ENCODE data around the gene IRF7. TPM values are rescaled to one million over a fixed set of nuclear protein-coding genes. Genes with fewer than 3 reads are reported as not detected.

IRF7 gene
- polyA plus RNA-seq, 2 of the 4 experiments (the other 2 are of a cell fraction) = 2.0 to 3.1 TPM

- no peak for TF ChIP-seq ELK1 (IDR thresholded peaks at IDR 0.05; ENCODE audit: low read depth, low read length)
These were observed 9.2 kb upstream of the IRF7 start, which contains the start of gene CDHR5 (continued) for GRCh38 chr11:624705-625635.

GRCh38 chr11:623999-624704 lies 8.4 kb upstream of the IRF7 start:
- ATAC-seq = peak; percentile 44 to 53; a peak in 5 of 6 replicates
- CTCF ChIA-PET = interaction anchor here (0.6 to 1.2 kb wide), 3 partner anchors 38 to 99 kb away, joined by 3 to 4 read pairs (median 3); no protein-coding TSS in a partner anchor
- peak overlapping the region in 1 of 2 experiments; percentile 70; a peak in 3 of 6 replicates for H3K27ac ChIP-seq
- H3K4me1 ChIP-seq = peaks cover 26% of the 10 kb centered on the region
- H3K4me3 ChIP-seq = no peak overlapping the region
- FAIRE-seq = no peak
- 85% methylated on average over 19 of the region's 25 CpGs for WGBS (ENCODE audit: missing lambda C conversion rate)
- DNase-seq (ENCODE audit: low read depth in 1 of 2, low spot score in 1 of 2) = peak; percentile 47 to 74
- TF ChIP-seq ZFP36 (IDR thresholded peaks at IDR 0.05; ENCODE audit: borderline replicate concordance, partially characterized antibody) (no peak), ATOH8 (CRISPR knock-in tag; IDR thresholded peaks at IDR 0.05; ENCODE audit: low read depth) (no peak), NR3C1 (IDR thresholded peaks at IDR 0.05) (no peak), PHF8 (IDR thresholded peaks at IDR 0.05; ENCODE audit: borderline replicate concordance, low read depth) (no peak), SMC3 (IDR thresholded peaks at IDR 0.05) (no peak), POLR2AphosphoS2 (conservative IDR thresholded peaks at IDR 0.05; ENCODE audit: low read length) (no peak), ELK1 (IDR thresholded peaks at IDR 0.05; ENCODE audit: low read depth, low read length) (no peak), CHD4 (IDR thresholded peaks at IDR 0.05; ENCODE audit: borderline replicate concordance) (no peak), FOXS1 (CRISPR knock-in tag; IDR thresholded peaks at IDR 0.05) (no peak), CTCF (IDR thresholded peaks at IDR 0.05) (no peak), RARB (CRISPR knock-in tag; IDR thresholded peaks at IDR 0.05) (no peak), POLR2A (IDR thresholded peaks at IDR 0.05; ENCODE audit: low read length) (no peak), CBX2 (IDR thresholded peaks at IDR 0.05; ENCODE audit: borderline replicate concordance, low read depth) (no peak)
- H3K4me2 ChIP-seq = peak overlapping the region; percentile 34; the same call in 1 of the 3 replicates
- no peaks in the 10 kb centered on the region for H3K9me3 ChIP-seq
- POLR2A ChIA-PET = no interaction called here

- WGBS (ENCODE audit: missing lambda C conversion rate) = 85% methylated on average over 15 of the region's 15 CpGs
- no peak for DNase-seq (ENCODE audit: low read depth in 1 of 2, low spot score in 1 of 2)
- H3K9me3 ChIP-seq = no peaks in the 10 kb centered on the region
- peak overlapping the region in 1 of 2 experiments; percentile 70; a peak in 3 of 6 replicates for H3K27ac ChIP-seq
- peak in 1 of 2 experiments; percentile 3; a peak in 1 of 6 replicates for ATAC-seq
- peaks cover 25% of the 10 kb centered on the region for H3K4me1 ChIP-seq
- ChIA-PET POLR2A (no interaction called here), CTCF (interaction anchor here (0.8 to 1.2 kb wide), 2 partner anchors 39 to 100 kb away, joined by 3 to 4 read pairs; no protein-coding TSS in a partner anchor)
- H3K4me2 ChIP-seq = peak overlapping the region; percentile 34; the same call in 1 of the 3 replicates
- TF ChIP-seq REST (IDR thresholded peaks at IDR 0.05) = no peak
- TF ChIP-seq HEYL (CRISPR knock-in tag; IDR thresholded peaks at IDR 0.05) = no peak
- TF ChIP-seq HES2 (IDR thresholded peaks at IDR 0.05) = no peak
- FAIRE-seq = no peak
- no peak overlapping the region for H3K4me3 ChIP-seq
These were observed 7.7 kb upstream of the IRF7 start for GRCh38 chr11:623349-623869.

All from A549 (cell line).